Stimulated activated CD8-positive, alpha-beta memory T cell treated with anti-CD3 and anti-CD28 coated beads, Interleukin-15, amount 100 ng/mL, for 1 hour (primary cell): Measurements from ENCODE around the gene APOB.

Source experiments
- DNase-seq: peaks from one replicate; pipeline ENCODE4 v3.0.0-alpha.2; 2020; ENCODE audit warnings: low read depth

APOB gene

DNA sequence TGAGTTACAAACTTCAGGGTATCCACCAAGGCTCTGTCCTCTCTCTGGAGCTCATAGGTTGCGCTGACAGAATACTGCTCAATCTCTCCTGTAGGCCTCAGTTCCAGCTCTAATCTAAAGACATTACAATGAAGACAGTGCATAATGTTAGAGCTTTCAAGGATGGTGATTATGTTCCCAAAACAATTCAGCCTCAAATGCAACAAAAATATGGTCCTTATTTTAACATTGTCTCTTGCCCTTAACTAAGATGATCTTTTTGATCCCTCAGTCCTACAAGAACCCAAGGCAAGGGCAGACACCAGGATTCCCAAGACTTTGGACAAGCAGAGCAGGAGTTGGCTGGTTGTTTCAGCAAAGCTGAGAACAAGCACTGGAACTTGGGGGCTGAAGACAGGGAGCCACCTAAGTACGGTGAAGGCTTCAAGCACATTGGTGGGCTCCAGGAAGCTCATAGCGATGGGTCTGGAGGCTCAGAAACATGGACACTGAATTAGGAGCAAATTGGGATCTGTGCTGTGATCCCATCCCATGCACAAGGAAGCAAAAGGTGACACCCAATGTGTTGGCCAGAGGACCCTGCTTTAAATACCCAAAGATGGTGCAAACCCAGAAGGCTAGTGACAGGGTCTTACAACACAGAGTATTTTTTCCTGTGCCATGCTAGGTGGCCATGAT is 24.7 kb downstream of the APOB start:
- DNase-seq = no peak

DNA sequence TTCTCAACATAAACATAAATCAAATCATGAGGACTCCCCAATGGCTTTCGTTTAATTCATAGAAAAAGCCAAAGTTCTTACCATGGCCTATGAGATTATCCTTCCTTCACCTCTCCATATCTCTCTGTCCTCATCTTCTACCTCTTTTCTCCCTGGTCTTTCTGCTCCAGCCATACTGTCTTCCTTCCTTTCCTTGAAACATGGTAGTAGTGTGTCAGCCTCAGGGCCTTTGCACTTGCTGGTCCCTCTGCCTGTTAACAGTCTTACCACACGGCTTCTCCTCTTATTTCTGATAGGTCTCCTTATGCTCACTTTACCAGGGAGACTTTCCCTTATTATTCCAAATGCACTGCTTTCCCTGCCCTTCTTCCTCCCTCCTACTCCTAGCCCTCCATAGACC is 25.6 kb downstream of the APOB start:
- DNase-seq = no peak

DNA sequence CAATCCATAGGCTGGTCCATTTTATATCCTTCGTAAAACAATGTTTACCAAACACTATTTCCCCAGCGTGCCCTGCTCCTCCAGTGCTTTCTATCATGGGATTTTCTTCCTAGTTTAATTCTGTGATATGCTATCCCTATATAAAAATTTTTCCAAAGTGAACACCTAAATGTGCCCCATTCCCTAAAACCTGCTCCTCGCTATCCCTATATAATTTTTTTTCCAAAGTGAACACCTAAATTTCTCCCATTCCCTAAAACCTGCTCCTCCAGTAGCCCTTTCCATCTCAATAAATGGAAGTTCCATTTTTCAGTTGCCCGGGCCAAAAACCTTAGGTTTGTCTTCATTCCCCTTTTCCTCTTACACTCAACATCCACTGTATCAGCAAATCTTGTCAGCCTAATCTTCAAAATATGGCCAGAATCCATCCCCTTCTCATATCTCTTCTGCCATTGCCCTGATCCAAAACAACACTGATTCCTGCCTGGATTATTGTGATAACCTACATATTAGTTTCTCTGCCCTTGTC is 26.1 kb downstream of the APOB start:
- no peak for DNase-seq

DNA sequence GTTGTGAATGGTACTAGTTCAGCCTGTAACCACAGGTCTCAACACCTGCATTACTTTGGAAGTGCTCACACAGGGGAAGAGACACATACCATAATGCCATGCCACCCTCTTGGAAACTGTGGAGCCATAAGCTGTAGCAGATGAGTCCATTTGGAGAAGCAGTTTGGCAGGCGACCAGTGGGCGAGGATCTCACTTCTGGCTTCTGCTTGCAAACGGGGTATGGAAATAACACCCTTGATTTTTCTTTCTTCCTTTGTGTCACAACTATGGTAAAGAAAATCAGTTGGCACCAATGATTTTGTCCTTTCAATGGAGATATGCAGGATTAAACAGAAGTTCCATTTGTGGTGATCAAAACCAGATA is 28.6 kb downstream of the APOB start:
- DNase-seq = no peak

DNA sequence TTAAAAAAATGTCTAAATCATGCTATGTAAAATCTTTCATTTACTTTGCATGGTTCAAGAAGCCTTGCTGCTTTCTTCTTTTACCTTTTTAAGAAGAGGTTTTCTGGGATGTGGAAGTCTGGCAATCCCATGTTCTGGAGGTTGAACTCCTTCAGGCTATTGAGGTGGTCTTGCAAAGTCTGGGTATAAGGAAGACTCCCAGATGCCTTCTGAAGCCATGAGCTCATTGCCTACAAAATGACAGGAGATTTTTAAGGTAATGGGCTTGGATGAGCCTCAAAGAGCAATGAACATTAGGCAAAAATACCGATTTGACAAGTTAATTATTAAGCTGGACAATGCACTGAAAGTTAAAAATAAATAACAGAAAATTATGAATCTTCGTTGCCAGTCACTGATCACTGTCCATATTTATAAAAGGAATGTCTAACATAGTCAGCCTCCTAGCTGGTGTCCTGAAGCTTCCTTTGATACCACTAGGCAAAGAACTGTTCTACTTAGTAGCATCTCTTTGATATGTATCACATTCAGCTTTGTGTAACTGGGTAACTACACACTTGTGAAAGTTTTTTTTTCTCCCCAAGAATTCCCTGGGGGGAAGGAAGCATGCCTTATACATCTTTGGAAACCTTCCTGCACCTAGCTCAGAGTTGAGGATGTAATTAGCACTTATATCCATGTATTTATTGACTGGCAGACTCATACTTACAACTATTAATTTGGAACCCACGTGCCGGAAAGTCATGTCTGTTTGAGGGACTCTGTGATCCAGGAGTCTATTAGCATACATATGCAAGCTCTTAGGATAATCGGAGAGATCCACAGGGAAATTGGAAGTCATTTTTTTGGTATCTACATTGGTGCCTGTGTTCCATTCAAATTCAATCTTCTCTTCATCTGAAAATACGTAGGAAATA is 29.3 kb downstream of the APOB start:
- DNase-seq = no peak

DNA sequence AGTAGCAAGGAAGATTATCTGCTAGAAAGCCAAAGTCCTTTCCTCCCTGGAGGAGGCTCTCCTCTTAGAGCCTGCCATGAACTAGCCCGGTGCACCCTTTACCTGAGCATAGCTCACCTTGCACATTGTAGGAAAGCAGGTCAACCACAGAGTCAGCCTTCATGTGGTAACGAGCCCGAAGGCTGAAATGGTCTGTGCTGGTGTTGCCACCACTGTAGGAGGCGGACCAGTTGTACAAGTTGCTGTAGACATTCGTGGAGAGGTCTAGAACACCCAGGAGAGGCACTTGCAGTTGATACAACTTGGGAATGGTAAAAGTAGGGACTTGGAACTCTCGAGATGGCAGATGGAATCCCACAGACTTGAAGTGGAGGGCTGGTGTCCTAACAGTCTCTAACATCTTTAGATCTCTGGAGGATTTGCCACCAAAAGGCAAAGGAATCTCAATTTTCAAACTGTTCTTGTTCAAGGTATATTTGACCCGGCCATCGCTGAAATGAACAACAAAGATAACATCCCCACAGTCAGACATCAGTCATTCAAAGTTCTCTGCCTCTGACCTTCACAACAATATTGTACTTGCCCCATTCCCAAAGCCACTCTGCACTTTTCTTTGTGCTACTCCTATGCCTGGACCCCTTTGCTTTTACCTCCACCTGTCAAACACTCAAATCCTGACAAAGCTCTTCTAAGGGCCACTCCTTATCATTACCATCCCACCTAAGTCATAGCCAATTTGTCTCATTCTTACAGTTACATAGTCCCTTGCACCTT is 30.6 kb downstream of the APOB start:
- no peak for DNase-seq

DNA sequence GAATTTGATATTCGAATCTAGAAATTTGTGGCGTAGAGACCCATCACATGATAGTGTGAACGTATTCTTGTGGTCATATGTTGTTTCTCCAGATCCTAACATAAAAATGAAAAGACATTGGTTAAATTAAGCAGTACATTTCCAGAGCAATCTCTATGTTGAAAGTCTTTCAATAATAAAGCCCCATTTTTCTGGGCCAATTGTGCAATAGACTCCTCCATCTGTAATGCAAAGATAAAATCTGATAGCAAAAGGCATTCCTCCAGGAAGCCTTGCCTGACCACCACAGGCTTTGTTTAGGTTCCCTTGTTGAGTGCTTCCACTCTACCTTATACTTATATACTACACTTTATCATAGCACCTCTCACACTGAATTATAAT is 31.3 kb downstream of the APOB start:
- DNase-seq = no peak

DNA sequence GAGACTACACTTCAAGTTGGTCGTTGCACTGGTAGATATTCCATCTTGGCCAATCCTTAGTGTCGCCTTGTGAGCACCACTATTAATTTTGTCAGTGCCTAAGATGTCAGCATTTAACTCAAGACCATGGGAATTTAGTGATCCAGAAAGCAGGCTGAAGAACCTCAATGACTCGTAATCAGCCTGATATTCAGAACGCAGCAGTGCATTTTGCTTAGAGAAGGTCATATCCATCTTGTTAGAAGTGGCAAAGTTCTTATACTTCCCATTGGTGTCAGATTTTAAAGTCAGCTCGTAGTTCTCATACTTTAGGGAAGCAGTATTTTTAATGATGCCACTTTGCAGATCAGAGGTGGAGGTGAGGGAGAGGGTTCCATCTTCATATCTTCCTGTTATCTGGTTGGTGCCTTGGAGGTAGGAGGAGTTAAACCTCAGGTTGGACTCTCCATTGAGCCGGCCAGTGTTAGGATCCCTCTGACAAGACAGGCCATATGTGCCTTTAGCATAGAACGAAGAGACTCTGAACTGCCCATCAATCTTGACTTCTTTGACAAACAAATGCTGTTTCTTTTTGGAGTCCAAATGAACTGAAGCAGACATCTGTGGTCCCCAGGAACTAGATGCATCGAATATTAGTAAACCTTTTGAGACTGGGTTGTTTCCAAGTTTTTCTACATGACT is 31.9 kb downstream of the APOB start:
- no peak for DNase-seq

DNA sequence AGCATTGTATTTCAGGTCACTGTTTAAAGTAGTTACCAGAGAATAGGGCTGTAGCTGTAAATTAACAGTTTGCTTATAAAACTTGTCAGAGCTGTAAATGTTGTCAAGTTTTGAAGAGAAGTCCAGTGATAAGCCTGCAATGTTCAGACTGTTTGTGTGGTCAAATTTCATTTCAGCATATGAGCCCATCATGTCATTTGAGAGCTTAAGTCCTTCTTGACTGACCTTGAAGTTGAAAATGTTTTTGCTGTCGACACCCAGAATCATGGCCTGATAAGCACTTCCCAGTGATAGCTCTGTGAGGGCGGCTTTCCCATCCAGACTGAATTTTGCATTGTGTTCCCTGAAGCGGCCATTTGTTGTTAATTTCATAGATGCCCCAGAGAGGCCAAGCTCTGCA is 32.4 kb downstream of the APOB start:
- DNase-seq = no peak

DNA sequence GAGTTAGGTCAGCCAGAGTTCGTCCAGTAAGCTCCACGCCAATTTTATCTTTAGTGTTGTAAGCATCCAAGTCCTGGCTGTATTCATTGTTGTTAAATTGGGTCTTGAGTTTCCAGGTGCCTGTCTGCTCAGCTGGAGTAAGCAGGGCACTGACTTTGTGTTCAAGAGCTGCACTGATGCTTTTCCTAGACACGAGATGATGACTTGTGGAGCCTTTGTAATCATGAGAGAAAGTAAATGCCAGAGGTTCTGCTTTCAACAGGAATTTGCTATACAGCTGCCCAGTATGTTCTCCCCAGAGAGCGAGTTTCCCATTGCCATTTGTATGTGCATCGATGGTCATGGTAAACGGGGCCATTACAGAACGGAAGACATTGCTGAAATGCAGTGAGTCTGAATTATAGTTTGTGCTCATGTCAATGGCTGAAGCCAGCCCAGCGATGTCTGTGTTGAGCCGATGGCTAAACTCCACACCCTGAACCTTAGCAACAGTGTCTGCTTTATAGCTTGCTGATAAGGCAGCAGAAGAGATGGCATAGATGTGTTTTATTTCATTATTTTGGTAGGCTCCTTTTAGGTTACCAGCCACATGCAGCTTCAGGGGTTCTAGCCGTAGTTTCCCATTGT is 32.9 kb downstream of the APOB start:
- no peak for DNase-seq

DNA sequence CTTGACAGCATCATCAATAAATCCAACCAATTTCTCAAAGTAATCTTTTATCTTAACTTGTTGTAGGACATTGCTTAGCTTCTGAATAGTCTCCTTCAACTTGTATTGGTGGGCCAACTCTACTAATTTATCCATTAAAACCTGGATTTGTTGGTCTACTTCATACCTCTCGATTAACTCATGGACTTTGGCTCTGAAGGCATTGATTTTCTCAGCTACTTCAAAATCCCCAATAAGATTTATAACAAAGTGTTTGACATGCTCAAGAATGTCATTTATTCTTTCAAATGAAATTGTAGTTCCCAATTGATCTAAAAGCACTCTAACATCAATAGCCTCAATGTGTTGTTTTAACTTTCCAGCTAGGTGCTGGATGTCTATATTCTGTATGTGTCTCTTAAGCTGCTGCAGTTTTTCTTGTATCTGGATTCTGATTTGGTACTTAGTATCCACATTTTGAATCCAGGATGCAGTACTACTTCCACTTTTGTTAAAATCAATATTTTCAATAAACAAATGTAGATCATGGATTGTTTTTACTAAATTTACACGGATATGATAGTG is 34.1 kb downstream of the APOB start:
- no peak for DNase-seq

DNA sequence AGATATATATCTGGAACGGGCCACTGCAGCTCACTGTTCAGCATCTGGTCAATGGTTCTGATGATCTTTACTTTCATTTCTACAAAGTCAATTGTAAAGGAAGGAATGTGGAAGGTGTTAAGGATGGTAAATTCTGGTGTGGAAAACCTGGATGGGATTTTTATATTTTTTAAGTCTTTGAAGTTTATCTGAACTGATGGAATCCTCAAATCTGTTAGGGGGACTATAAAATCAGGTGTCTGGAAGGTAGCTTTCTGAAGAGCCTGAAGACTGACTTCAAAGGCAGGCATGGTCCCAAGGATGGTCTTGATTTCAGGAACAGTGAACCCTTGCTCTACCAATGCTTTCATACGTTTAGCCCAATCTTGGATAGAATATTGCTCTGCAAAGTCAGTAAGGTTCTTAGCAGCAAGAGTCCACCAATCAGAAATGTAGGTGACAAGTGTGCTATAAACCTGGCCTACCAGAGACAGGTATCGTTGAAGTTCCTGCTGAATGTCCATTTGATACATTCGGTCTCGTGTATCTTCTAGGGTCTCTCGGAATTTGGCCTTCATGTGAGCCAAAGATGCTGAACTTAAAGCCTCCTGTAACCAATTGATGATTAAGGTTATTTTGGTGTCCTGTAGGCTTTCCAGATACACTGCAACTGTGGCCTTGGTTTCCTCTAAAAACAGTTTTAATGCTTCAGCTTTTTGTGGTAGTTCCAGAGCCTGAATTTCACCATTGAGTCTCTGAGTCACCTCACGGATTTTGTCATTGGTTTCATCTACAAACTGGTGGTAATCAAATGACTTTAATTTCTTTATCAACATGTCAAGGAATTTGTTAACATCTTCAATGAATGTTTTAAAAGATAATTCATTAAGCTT is 34.8 kb downstream of the APOB start:
- DNase-seq = no peak

DNA sequence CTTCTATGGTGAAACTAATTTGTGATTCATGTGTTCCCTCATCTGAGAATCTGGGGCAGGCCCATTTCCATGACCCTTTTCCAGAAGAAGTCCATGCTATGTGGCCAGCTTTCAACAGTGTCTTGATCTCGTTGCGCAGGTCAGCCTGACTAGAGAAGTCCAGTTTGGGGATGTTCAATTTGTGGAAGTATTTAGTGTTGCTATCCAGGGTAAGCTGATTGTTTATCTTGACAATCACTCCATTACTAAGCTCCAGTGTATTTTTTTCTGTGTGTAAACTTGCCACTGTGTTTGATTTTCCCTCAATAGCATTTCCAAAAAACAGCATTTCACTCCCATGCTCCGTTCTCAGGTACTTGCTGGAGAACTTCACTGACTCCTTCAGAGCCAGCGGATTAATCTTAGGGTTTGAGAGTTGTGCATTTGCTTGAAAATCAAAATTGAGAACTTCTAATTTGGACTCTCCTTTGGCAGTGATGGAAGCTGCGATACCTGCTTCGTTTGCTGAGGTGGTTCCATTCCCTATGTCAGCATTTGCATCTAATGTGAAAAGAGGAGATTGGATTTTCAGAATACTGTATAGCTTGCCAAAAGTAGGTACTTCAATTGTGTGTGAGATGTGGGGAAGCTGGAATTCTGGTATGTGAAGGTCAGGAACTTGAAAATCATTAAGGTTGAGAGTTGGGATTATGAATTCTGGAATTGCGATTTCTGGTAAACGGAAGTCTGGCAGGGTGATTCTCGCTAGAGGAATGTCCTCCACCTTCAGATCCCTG is 35.7 kb downstream of the APOB start:
- no peak for DNase-seq

DNA sequence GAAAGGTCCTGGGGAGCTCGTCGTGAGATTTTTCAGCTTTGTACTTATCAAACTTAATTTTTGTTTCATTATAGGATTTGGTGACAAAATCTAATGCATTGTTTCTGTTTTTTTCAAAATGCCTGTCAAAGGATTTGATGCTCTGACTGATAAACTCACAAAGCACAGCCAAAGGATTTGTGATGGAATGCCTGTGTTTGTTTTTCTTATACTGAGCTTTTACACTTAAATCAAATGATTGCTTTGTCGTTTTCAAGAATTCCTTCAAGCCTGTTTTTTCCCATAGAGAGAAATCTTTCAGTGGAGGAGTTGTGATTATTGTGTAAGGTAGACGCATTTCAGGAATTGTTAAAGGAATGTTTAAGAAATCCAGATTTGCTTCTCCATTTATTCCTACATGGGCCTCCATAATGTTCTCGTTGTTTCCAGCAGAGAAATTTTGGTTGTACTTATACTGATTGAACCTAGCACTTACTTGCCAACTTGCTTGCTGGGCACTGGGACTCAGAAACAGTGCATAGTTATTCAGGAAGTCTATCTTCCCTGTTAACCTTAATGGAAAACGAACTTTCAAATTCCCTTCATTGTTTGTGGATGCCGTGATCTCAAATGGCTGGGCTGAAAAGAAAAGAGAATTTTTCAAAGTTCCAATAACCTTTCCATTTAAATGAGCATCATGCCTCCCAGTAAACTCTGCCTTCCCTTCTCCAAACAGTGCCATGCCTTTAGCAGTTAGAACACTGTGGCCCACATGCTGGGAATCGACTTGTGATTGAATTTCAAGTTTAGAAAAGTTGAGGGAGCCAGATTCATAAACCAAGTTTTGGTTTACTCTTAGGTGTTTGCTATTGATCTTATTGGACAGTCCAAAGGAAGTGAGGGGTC is 36.5 kb downstream of the APOB start:
- no peak for DNase-seq

DNA sequence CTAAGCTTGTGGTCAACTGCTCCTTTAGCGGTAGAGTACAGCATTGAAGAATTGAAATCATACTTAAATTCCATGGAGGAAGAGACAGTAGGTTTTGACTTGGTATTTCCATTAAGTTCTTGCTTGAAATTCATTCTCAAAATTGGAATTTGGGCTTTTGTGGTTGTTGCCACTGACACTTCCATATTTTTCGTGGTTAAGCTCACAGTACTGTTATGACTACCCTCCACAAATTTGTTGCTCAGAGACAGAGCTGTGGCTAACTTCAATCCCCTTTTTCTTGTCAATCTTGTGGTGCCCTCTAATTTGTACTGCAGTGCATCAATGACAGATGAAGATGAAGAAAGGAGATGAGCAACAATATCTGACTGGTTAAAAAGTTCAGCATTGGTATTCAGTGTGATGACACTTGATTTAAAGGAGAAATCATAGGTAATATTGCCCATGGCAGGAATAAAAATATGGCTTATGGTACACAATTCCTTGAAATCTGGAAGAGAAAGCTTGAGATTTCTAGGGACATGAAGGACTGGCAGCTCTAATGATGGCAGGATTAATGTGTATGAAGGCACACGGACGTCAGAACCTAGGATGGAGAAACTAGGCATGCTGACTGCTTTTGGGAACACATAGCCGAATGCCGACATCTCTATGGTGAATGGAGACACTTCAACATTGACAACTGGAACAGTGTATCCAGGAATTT is 37.3 kb downstream of the APOB start:
- DNase-seq = no peak

DNA sequence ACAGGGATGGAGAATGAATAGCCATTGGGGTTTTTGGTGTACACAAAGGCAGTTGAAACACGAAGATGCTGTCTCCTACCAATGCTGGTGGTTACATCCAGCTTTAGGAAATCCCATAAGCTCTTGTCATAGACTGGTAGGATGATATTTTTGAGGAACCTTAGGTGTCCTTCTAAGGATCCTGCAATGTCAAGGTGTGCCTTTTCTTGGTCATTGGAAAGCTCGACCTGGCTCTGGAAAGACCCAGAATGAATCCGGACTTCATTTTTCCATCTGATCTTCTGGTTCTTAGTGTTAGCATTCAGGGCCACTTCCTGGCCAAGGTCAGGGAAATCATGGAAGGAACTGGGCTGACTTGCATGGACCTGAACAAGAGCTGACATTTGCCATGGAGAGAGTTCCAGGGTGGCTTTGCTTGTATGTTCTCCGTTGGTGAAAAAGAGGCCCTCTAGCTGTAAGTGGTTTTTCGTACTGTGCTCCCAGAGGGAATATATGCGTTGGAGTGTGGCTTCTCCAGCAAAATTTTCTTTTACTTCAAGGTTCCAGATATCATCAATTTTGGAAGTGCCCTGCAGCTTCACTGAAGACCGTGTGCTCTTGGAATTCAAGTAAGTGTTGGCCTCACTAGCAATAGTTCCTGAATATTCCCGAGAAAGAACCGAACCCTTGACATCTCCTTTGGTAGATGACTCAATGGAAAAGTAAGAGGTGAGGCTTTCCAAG is 38.0 kb downstream of the APOB start:
- no peak for DNase-seq

DNA sequence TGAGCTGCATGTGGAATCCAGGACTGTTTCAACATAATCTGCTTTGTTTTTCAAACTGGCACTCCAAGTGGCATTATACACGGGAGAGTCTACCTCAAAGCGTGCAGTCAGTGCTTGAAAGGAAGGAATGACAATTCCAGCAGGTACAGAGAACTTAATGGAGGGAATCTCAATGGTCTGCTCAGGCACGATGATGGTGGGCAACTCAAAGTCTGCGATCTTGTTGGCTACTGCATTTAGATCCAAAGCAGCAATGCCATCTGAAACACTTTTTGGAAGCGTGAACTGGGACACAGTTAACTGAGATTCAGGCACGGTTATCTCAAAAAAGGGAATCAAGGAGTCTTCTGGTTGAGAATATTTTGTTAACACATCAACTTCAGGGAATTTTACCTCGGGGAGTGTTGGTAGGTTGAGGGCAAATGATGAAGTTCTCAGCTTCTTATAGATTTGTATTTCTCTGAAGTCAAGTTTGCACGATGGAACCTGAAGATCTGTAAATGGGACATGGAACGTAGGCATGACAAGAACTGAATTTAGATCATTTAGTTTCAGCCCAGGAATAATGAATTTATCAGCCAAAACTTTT is 38.7 kb downstream of the APOB start:
- no peak for DNase-seq
